ENCODE results near the gene VRK1.

VRK1 gene

GRCh38 chr14:96928779-96929380 lies 131.7 kb downstream of the VRK1 start:
- DNase-seq = no peak

GRCh38 chr14:96929950-96930349 lies 132.8 kb downstream of the VRK1 start:
- peak; percentile 39 for DNase-seq

DNA sequence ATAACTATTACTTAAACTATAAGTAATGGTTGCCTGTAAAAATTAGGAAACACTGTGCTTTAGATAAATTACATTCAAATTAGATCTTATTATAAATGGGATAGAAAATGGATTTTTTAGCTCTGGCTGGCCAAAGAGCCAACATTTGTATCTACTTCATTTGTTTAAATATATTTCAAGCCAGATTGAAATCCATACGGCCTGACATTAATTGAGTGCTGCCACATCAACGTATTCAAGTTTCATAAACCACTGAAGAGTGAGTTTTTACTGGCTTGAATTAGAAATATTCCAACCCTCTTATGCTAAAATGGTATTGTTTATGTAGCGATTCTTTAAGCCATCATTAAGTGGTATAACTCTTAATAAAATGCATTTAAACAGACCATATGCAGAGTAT lies 133.3 kb downstream of the VRK1 start:
- DNase-seq = no peak

Measured in retina (tissue), 1 donor.